Posterior cingulate gyrus (tissue), 11 donors: Measurements from ENCODE around the gene GPR137.
"Not testable (repeated sequence)": the region's sequence is repeated elsewhere in the genome, so short reads cannot be mapped to it uniquely, and the experiment has no call there.

Experiments used
- DNase-seq, 10 donors: peaks; one replicate each; pipeline versions ENCODE4 v3.0.0 to v3.0.0-alpha.2; 2020 to 2021; ENCODE audit warnings: mixed read lengths in 3 of 10
- intact Hi-C: fragments of 100-400 bp; cut with DNase I; formaldehyde crosslinking; loops from one replicate; pipeline ENCODE4 v1.15.1; 2023

Gene GPR137

GRCh38 chr11:64298966-64299846 lies 13.6 kb downstream of the GPR137 start:
- intact Hi-C loops: no loop called here
- peak in 9 of 10 donors; percentile 60 to 95 (median 76) for DNase-seq

GRCh38 chr11:64299847-64300648 lies 14.4 kb downstream of the GPR137 start, which contains the start of gene CATSPERZ:
CATSPERZ (plus strand) TSS chr11:64300358; CDS start chr11:64300411, 53 bp downstream.
- intact Hi-C loops: loop anchor here (2.0 to 5.0 kb wide), 2 partner anchors 29 to 48 kb away; partner anchors contain the start of gene PLCB3
- DNase-seq: no peak

GRCh38 chr11:64303109-64304031 lies 17.7 kb downstream of the GPR137 start:
- intact Hi-C loops: loop anchor here (5.0 kb wide), 1 partner anchor 51 kb away; the partner anchor contains the start of gene PLCB3
- DNase-seq: no peak

GRCh38 chr11:64304032-64304315 lies 18.3 kb downstream of the GPR137 start:
- intact Hi-C loops: loop anchor here (5.0 kb wide), 1 partner anchor 52 kb away; the partner anchor contains the start of gene PLCB3
- DNase-seq: no peak

- intact Hi-C loops: loop anchor here (1.0 to 5.0 kb wide), 2 partner anchors 19 to 52 kb away; partner anchors contain the start of genes GPR137 and PLCB3
- peak; percentile 84 to 99 (median 94) for DNase-seq
These were observed 18.8 kb downstream of the GPR137 start for GRCh38 chr11:64304316-64305072.

GRCh38 chr11:64305075-64305690 lies 19.5 kb downstream of the GPR137 start, which contains the start of gene ESRRA:
ESRRA (plus strand) TSS chr11:64305524; CDS start chr11:64307180, 1,656 bp downstream.
- DNase-seq: peak; percentile 96 to 100 (median 100)
- intact Hi-C loops: loop anchor here (1.0 kb wide), 1 partner anchor 20 kb away; the partner anchor contains the start of gene GPR137

GRCh38 chr11:64305691-64306562 lies 20.3 kb downstream of the GPR137 start:
- DNase-seq: peak in 7 of 10 donors; percentile 47 to 93 (median 57)
- intact Hi-C loops: loop anchor here (1.0 kb wide), 1 partner anchor 21 kb away; the partner anchor contains the start of gene GPR137

GRCh38 chr11:64306563-64306875 lies 20.9 kb downstream of the GPR137 start:
- intact Hi-C loops: no loop called here
- DNase-seq: no peak

- intact Hi-C loops: no loop called here
- DNase-seq: no peak
These were observed 21.4 kb downstream of the GPR137 start for GRCh38 chr11:64306876-64307622.

GRCh38 chr11:64307795-64308194 lies 22.1 kb downstream of the GPR137 start:
- not testable (repeated sequence) for DNase-seq

GRCh38 chr11:64312947-64313346 lies 27.3 kb downstream of the GPR137 start:
- DNase-seq: no peak
- intact Hi-C loops: no loop called here

More at GRCh38 chr11:64307795-64308194, 22.1 kb downstream of the GPR137 start:
- intact Hi-C loops: not testable (repeated sequence)

- intact Hi-C loops: no loop called here
- DNase-seq: peak in 4 of 10 donors; percentile 22 to 93 (median 46)
These were observed 28.0 kb downstream of the GPR137 start for GRCh38 chr11:64313491-64314145.

GRCh38 chr11:64314146-64314804 lies 28.6 kb downstream of the GPR137 start:
- intact Hi-C loops: no loop called here
- no peak for DNase-seq

GRCh38 chr11:64314805-64315561 lies 29.3 kb downstream of the GPR137 start:
- no peak for DNase-seq
- intact Hi-C loops: loop anchor here (5.0 kb wide), 1 partner anchor 42 kb away; the partner anchor contains the start of gene RPS6KA4
